ENCODE results near the gene ATF6.
A peak's percentile ranks its signal among the peaks of the same experiment; 100 is the strongest.
"Not testable (repeated sequence)": the region's sequence is repeated elsewhere in the genome, so short reads cannot be mapped to it uniquely, and the experiment has no call there.

The ATF6 gene

GRCh38 chr1:161735837-161736236 is 30.3 kb upstream of the ATF6 start:
- no peak for DNase-seq (ENCODE audit: low spot score)

- DNase-seq (ENCODE audit: low spot score): no peak
Observed at GRCh38 chr1:161736335-161736969, 29.7 kb upstream of the ATF6 start.

GRCh38 chr1:161737625-161738024 is 28.5 kb upstream of the ATF6 start:
- DNase-seq (ENCODE audit: low spot score): no peak

GRCh38 chr1:161738627-161739287 is 27.4 kb upstream of the ATF6 start:
- peak; percentile 66 for DNase-seq (ENCODE audit: low spot score)

GRCh38 chr1:161739865-161740566 is 26.1 kb upstream of the ATF6 start:
- no peak for DNase-seq (ENCODE audit: low spot score)

- no peak for DNase-seq (ENCODE audit: low spot score)
Observed at GRCh38 chr1:161740921-161741320, 25.2 kb upstream of the ATF6 start.

GRCh38 chr1:161743231-161743630 is 22.9 kb upstream of the ATF6 start:
- DNase-seq (ENCODE audit: low spot score): no peak

- no peak for DNase-seq (ENCODE audit: low spot score)
Observed at GRCh38 chr1:161747801-161748200, 18.3 kb upstream of the ATF6 start.

- DNase-seq (ENCODE audit: low spot score): peak; percentile 95
Observed at GRCh38 chr1:161749509-161750407, 16.4 kb upstream of the ATF6 start, which contains the start of gene DUSP12. DUSP12 (plus strand) TSS chr1:161749786; CDS start chr1:161749802, 16 bp downstream.

GRCh38 chr1:161763522-161764098 is 2.5 kb upstream of the ATF6 start:
- DNase-seq (ENCODE audit: low spot score): no peak

- DNase-seq (ENCODE audit: low spot score): no peak
Observed at GRCh38 chr1:161768461-161768860, 2.3 kb downstream of the ATF6 start.

GRCh38 chr1:161768986-161769672 is 3.0 kb downstream of the ATF6 start:
- DNase-seq (ENCODE audit: low spot score): no peak

GRCh38 chr1:161769673-161770045 is 3.5 kb downstream of the ATF6 start:
- not testable (repeated sequence) for DNase-seq (ENCODE audit: low spot score)

GRCh38 chr1:161770250-161770649 is 4.1 kb downstream of the ATF6 start:
- no peak for DNase-seq (ENCODE audit: low spot score)

- no peak for DNase-seq (ENCODE audit: low spot score)
Observed at GRCh38 chr1:161771161-161771560, 5.0 kb downstream of the ATF6 start.

GRCh38 chr1:161771973-161772372 is 5.9 kb downstream of the ATF6 start:
- no peak for DNase-seq (ENCODE audit: low spot score)

- DNase-seq (ENCODE audit: low spot score): no peak
Observed at GRCh38 chr1:161772397-161772796, 6.3 kb downstream of the ATF6 start.

- no peak for DNase-seq (ENCODE audit: low spot score)
Observed at GRCh38 chr1:161773791-161774190, 7.7 kb downstream of the ATF6 start.

GRCh38 chr1:161777261-161777660 is 11.1 kb downstream of the ATF6 start:
- DNase-seq (ENCODE audit: low spot score): no peak

GRCh38 chr1:161778522-161778921 is 12.4 kb downstream of the ATF6 start:
- no peak for DNase-seq (ENCODE audit: low spot score)

- DNase-seq (ENCODE audit: low spot score): no peak
Observed at GRCh38 chr1:161779393-161779792, 13.3 kb downstream of the ATF6 start.
